PC-9 (cell line): ENCODE results near the gene SUSD1. TPM values are rescaled to one million over a fixed set of nuclear protein-coding genes. Genes with fewer than 3 reads are reported as not detected.
"Not testable (repeated sequence)": the region's sequence is repeated elsewhere in the genome, so short reads cannot be mapped to it uniquely, and the experiment has no call there.

ENCODE experiments used
- BruUV-seq: library from RNA; stranded (reverse); fragments of 400-500 nt; replicated peaks from 2 replicates; lab custom pipeline; 2021; lab: Mats Ljungman, UMichigan
- CTCF ChIA-PET: fragments of 300-600 bp; sonication (Branson Sonifier 250); formaldehyde crosslinking; loops from one replicate; lab custom pipeline; 2022; ENCODE audit warnings: antibody characterized with exemption; lab: Charles Lee
- POLR2A ChIA-PET: fragments of 300-600 bp; sonication (Branson Sonifier 250); formaldehyde crosslinking; loops from one replicate; lab custom pipeline; 2022; ENCODE audit warnings: antibody characterized with exemption; ENCODE audit not compliant: unreplicated experiment; lab: Charles Lee
- DNase-seq, 2 experiments: peaks; one replicate each; pipeline versions ENCODE4 v3.0.0 to v3.0.0-alpha.2; 2015 to 2022; ENCODE audit warnings: mixed read lengths in 1 of 2
- H2AFZ ChIP-seq: fragments of 200-600 bp; sonication (generic); 2 replicates; pipeline ENCODE4 v1.8.1; 2017; ENCODE audit warnings: antibody characterized with exemption
- H3F3A ChIP-seq: fragments of 200-600 bp; sonication (generic); 2 replicates; pipeline ENCODE4 v1.8.1; 2017; ENCODE audit warnings: antibody characterized with exemption, mild to moderate bottlenecking, low read depth; ENCODE audit not compliant: insufficient read depth
- H3K27ac ChIP-seq: fragments of 200-600 bp; sonication (generic); 2 replicates; pipeline ENCODE4 v1.6.1; 2016; ENCODE audit warnings: mixed run types
- H3K27me3 ChIP-seq: fragments of 200-600 bp; sonication (generic); 2 replicates; pipeline ENCODE4 v1.6.1; 2016; ENCODE audit warnings: low read depth, mixed run types; ENCODE audit not compliant: insufficient read depth
- H3K36me3 ChIP-seq: fragments of 200-600 bp; sonication (generic); 2 replicates; pipeline ENCODE4 v1.6.1; 2016; ENCODE audit warnings: low read depth, mixed run types
- H3K4me1 ChIP-seq: fragments of 200-600 bp; sonication (generic); replicated peaks from 2 replicates; pipeline ENCODE4 v1.6.1; 2016; ENCODE audit warnings: mixed run types; ENCODE audit not compliant: insufficient read depth
- H3K4me2 ChIP-seq: fragments of 200-600 bp; sonication (generic); 2 replicates; pipeline ENCODE4 v1.6.1; 2017; ENCODE audit warnings: mixed run types
- H3K4me3 ChIP-seq: fragments of 200-600 bp; sonication (generic); 2 replicates; pipeline ENCODE4 v1.6.1; 2016; ENCODE audit warnings: mixed run types
- H3K79me2 ChIP-seq: fragments of 200-600 bp; sonication (generic); 2 replicates; pipeline ENCODE4 v1.6.1; 2017; ENCODE audit warnings: low read depth, mixed run types
- H3K9me2 ChIP-seq: fragments of 200-600 bp; sonication (generic); 2 replicates; pipeline ENCODE4 v1.8.1; 2017; ENCODE audit warnings: mild to moderate bottlenecking; ENCODE audit not compliant: insufficient read depth
- H3K9me3 ChIP-seq: fragments of 200-600 bp; sonication (generic); 2 replicates; pipeline ENCODE4 v1.8.1; 2016; ENCODE audit warnings: low read depth; ENCODE audit not compliant: insufficient read depth
- H4K20me1 ChIP-seq: fragments of 200-600 bp; sonication (generic); 2 replicates; pipeline ENCODE4 v1.8.1; 2017; ENCODE audit not compliant: insufficient read depth
- EZH2 ChIP-seq: fragments of 200-600 bp; sonication (generic); IDR thresholded peaks from 2 replicates; pipeline ENCODE4 v1.8.0; 2017; ENCODE audit warnings: antibody characterized with exemption, low read depth
- intact Hi-C: fragments of 100-400 bp; cut with micrococcal nuclease; formaldehyde crosslinking; loops from one replicate; pipeline ENCODE4 v1.10.0; 2022; ENCODE audit not compliant: unreplicated experiment
- total RNA-seq: library from RNA; stranded (reverse); gene quantifications from 2 replicates; pipeline ENCODE4 v1.2.3, GENCODE V29; 2021
- TF ChIP-seq, protein P1 (sequence below): fragments of 200-600 bp; sonication (generic); conservative IDR thresholded peaks from 2 replicates; pipeline ENCODE4 v1.6.1; 2017; ENCODE audit warnings: mixed run types, antibody characterized with exemption, mild to moderate bottlenecking, moderate library complexity

Gene SUSD1
- total RNA-seq, 1 experiment from 2014 or later: 23.2 TPM

DNA sequence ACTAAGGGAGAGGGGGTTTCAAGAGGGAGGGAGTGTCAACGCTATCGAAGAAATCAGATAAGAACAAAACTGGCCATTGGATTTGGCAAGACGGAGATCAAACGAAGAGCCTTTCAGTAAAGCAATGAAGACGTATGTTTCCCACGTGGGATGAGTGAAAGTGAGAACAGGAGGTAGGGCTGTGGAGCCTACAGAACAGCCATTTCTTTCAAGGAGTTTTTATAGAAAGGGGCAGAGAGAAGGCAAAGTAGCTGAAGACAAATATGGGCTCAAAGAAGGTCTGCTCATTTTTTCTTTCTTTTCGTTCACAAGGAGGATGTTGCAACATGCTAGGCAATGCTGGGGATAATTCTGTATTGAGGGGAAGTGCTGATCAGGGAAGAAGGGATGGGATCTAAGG lies 98.3 kb downstream of the SUSD1 start:
- Histone ChIP-seq H3K27ac (no peak overlapping the region), H3K9me2 (no peaks in the 10 kb centered on the region), H3K4me3 (no peak overlapping the region), H3K9me3 (no peaks in the 10 kb centered on the region), H3K36me3 (peaks cover 4% of the 10 kb centered on the region; the same call in 1 of the 2 replicates), H3K27me3 (no peaks in the 10 kb centered on the region), H3F3A (peaks cover 3% of the 10 kb centered on the region; the same call in 1 of the 2 replicates), H3K79me2 (no peaks in the 10 kb centered on the region), H3K4me1 (peaks cover 23% of the 10 kb centered on the region), H3K4me2 (no peak overlapping the region), H4K20me1 (no peaks in the 10 kb centered on the region), H2AFZ (no peak overlapping the region)
- intact Hi-C loops: no loop called here
- POLR2A ChIA-PET: no interaction called here
- DNase-seq: no peak
- CTCF ChIA-PET: interaction anchor here (0.6 kb wide), 2 partner anchors 99 to 503 kb away, joined by 3 read pairs; no protein-coding TSS in a partner anchor
- TF ChIP-seq EZH2: no peak
- TF ChIP-seq, protein P1, sequence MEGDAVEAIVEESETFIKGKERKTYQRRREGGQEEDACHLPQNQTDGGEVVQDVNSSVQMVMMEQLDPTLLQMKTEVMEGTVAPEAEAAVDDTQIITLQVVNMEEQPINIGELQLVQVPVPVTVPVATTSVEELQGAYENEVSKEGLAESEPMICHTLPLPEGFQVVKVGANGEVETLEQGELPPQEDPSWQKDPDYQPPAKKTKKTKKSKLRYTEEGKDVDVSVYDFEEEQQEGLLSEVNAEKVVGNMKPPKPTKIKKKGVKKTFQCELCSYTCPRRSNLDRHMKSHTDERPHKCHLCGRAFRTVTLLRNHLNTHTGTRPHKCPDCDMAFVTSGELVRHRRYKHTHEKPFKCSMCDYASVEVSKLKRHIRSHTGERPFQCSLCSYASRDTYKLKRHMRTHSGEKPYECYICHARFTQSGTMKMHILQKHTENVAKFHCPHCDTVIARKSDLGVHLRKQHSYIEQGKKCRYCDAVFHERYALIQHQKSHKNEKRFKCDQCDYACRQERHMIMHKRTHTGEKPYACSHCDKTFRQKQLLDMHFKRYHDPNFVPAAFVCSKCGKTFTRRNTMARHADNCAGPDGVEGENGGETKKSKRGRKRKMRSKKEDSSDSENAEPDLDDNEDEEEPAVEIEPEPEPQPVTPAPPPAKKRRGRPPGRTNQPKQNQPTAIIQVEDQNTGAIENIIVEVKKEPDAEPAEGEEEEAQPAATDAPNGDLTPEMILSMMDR: no peak
- no TSS peak for BruUV-seq

DNA sequence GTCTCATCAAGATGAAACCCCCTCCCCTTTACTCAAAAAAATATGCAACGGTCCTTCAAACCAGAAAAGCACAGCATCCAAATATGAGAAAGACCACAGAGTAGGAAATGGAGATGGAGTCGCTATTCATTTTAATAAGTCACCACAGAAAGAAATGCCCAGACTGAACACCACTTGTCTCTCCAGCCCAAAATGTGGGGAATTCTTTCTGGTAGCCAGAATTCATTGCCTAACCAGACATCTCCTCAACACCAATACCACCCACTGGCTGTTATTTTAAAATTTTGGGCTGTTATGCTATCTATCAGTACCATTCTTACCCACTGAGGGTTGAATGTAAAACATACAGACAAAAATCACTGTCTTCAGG lies 100.1 kb downstream of the SUSD1 start:
- Histone ChIP-seq H3K79me2 (no peaks in the 10 kb centered on the region), H3K4me3 (no peak overlapping the region), H3K9me3 (no peaks in the 10 kb centered on the region), H3K9me2 (no peaks in the 10 kb centered on the region), H3K4me2 (no peak overlapping the region; the same call in 1 of the 2 replicates), H3K27ac (peak overlapping the region; percentile 50), H3K4me1 (peaks cover 23% of the 10 kb centered on the region), H3F3A (no peaks in the 10 kb centered on the region; the same call in 1 of the 2 replicates), H3K36me3 (no peaks in the 10 kb centered on the region; the same call in 1 of the 2 replicates), H2AFZ (no peak overlapping the region), H4K20me1 (no peaks in the 10 kb centered on the region), H3K27me3 (no peaks in the 10 kb centered on the region)
- DNase-seq: no peak
- ChIA-PET POLR2A (interaction anchor here (0.6 to 1.3 kb wide), 8 partner anchors 14 to 411 kb away, joined by 3 to 31 read pairs (median 5); partner anchors contain the start of gene UGCG), CTCF (interaction anchor here (0.6 to 2.4 kb wide), 19 partner anchors 33 to 1439 kb away, joined by 3 to 16 read pairs (median 4); partner anchors contain the start of genes PTGR1 and UGCG)
- BruUV-seq: no TSS peak
- intact Hi-C loops: loop anchor here (2.0 kb wide), 2 partner anchors 62 to 224 kb away; no protein-coding TSS in a partner anchor
- TF ChIP-seq, protein P1: peak; percentile 4; the same call in 1 of the 2 replicates
- no peak for TF ChIP-seq EZH2

DNA sequence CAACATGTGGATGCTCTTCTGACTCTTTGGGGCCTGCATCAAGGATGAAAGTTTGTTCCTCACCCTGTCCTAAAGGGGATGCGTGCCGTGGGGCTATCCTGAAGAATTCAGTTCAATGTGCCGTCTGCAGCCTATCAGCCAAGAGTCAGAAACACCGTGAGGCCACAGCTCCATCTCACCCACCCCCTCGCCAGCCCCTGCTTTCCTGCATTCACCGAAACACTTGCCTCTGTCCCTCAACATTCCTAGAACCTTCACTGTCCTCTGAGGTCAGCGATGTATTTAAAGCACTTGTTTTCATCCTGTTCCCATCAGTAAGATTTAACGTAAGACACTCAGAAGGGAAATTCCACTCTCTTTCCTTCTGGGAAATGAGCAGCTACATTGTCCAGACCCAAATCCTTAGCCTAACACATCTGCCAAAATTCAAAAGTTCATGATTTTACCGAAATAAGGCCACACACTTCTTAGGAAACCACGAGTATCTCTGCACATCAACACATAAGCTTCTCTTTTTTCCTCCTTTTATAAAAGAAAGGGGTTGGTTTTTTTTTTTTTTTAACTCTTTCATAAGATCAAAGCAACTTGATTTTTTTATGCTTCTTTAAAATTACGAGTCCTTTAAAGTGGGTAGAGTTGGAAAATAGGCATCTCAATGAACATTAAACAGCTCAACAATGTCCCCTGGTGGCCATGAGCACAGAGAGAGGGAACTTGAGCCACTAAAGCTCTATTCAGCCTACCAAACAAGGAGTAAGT lies 100.7 kb downstream of the SUSD1 start:
- Histone ChIP-seq H3F3A (no peaks in the 10 kb centered on the region; the same call in 1 of the 2 replicates), H3K9me2 (no peaks in the 10 kb centered on the region), H3K36me3 (no peaks in the 10 kb centered on the region; the same call in 1 of the 2 replicates), H3K9me3 (no peaks in the 10 kb centered on the region), H3K27ac (peak overlapping the region; percentile 50), H3K27me3 (no peaks in the 10 kb centered on the region), H4K20me1 (no peaks in the 10 kb centered on the region), H3K4me1 (peaks cover 23% of the 10 kb centered on the region), H3K79me2 (no peaks in the 10 kb centered on the region), H3K4me2 (peak overlapping the region; percentile 14; the same call in 1 of the 2 replicates), H2AFZ (no peak overlapping the region), H3K4me3 (no peak overlapping the region)
- ChIA-PET CTCF (interaction anchor here (0.6 to 2.4 kb wide), 31 partner anchors 8 to 538 kb away, joined by 3 to 16 read pairs (median 5); partner anchors contain the start of genes DNAJC25 and PTGR1), POLR2A (interaction anchor here (0.6 to 1.3 kb wide), 15 partner anchors 13 to 490 kb away, joined by 3 to 22 read pairs (median 4); partner anchors contain the start of gene UGCG)
- no peak for TF ChIP-seq EZH2
- TF ChIP-seq, protein P1: peak; percentile 94
- intact Hi-C loops: loop anchor here (1.0 to 5.0 kb wide), 10 partner anchors 33 to 477 kb away; partner anchors contain the start of genes GNG10 and UGCG
- peak; percentile 62 to 78 for DNase-seq
- BruUV-seq: TSS peak; percentile 58

DNA sequence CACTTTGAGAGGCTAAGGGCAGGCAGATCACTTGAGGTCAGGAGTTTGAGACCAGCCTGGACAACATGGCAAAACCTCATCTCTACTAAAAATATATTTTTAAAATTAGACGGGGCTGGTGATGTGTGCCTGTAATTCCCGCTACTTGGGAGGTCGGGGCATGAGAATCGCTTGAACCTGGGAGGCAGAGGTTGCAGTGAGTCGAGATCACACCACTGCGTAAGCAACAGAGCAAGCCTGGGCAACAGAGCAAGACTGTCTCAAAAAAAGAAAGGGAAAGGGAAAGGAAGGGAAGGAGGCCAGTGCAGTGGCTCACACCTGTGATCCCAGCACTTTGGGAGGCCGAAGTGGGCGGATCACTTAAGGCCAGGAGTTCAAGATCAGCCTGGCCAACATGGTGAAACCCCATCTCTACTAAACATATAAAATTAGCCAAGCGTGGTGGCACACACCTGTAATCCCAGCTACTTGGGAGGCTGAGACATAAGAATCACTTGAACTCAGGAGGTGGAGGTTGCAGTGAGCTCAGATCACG lies 101.4 kb downstream of the SUSD1 start:
- not testable (repeated sequence) for H4K20me1 ChIP-seq, H3K9me2 ChIP-seq, H3K79me2 ChIP-seq, H3F3A ChIP-seq, H3K4me3 ChIP-seq, H3K36me3 ChIP-seq, DNase-seq, H3K9me3 ChIP-seq, H2AFZ ChIP-seq, BruUV-seq, H3K27me3 ChIP-seq, H3K4me2 ChIP-seq
- intact Hi-C loops: loop anchor here (1.0 to 5.0 kb wide), 10 partner anchors 32 to 476 kb away; partner anchors contain the start of genes GNG10 and UGCG
- ChIA-PET POLR2A (interaction anchor here (0.6 to 1.3 kb wide), 5 partner anchors 39 to 210 kb away, joined by 3 to 6 read pairs (median 3); no protein-coding TSS in a partner anchor), CTCF (interaction anchor here (0.7 to 2.4 kb wide), 4 partner anchors 52 to 476 kb away, joined by 3 to 8 read pairs (median 3); no protein-coding TSS in a partner anchor)
- Histone ChIP-seq H3K27ac (peak overlapping the region; percentile 50; the same call in 1 of the 2 replicates), H3K4me1 (peaks cover 23% of the 10 kb centered on the region)
